ENCODE measurements around the gene DHRSX. TPM values are rescaled to one million over a fixed set of nuclear protein-coding genes. Genes with fewer than 3 reads are reported as not detected.

The DHRSX gene
- total RNA-seq, 2 experiments from 2014 or later = 13.8 to 17.7 TPM

GRCh38 chrX:2193273-2193592, 307.5 kb downstream of the DHRSX start:
- Mint-ChIP-seq H3K4me1 (no peaks in the 10 kb centered on the region), H3K36me3 (ENCODE audit: low read depth) (peaks cover 2% of the 10 kb centered on the region), H3K27me3 (no peaks in the 10 kb centered on the region), H3K4me3 (no peak overlapping the region), H3K9me3 (ENCODE audit: low read depth) (peaks cover 35% of the 10 kb centered on the region), H3K27ac (no peak overlapping the region)
- intact Hi-C loops (cut with DNase I, micrococcal nuclease) = no loop called here
- DNase-seq (no peak), ATAC-seq (no peak)
- POLR2A ChIA-PET = no interaction called here
- CTCF ChIA-PET = no interaction called here

GRCh38 chrX:2192584-2193272, 308.0 kb downstream of the DHRSX start:
- ATAC-seq (no peak), DNase-seq (no peak)
- Mint-ChIP-seq H3K27me3 (no peaks in the 10 kb centered on the region), H3K4me3 (no peak overlapping the region), H3K36me3 (ENCODE audit: low read depth) (peaks cover 7% of the 10 kb centered on the region), H3K27ac (no peak overlapping the region), H3K4me1 (no peaks in the 10 kb centered on the region), H3K9me3 (ENCODE audit: low read depth) (peaks cover 33% of the 10 kb centered on the region)
- ChIA-PET CTCF (no interaction called here), POLR2A (no interaction called here)
- intact Hi-C loops (cut with DNase I, micrococcal nuclease) = no loop called here

DNA sequence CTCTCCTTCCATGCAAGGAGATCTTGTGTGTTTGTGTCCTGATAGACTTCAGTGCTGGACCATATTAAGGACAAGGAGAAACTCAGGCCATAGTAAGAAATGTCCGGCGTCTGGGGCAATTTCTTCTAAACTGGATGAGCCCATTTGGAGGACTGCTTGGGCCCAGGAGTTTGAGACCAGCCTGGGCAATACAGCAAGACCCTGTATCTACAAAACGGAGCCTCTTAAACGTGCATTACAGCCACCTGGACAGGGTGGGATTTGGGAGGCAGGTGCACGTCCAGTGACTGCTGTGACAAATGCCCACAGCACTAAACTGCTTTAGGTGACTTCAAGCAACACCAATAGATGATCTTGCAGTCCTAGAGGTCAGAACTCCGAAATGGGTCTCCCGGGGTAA, 311.9 kb downstream of the DHRSX start:
- peaks cover 23% of the 10 kb centered on the region for H3K9me3 Mint-ChIP-seq (ENCODE audit: low read depth)
- DNase-seq (no peak), ATAC-seq (no peak)
- H3K27me3 Mint-ChIP-seq = no peaks in the 10 kb centered on the region
- H3K4me3 Mint-ChIP-seq = no peak overlapping the region
- ChIA-PET POLR2A (no interaction called here), CTCF (no interaction called here)
- intact Hi-C loops (cut with DNase I, micrococcal nuclease) = no loop called here
- H3K4me1 Mint-ChIP-seq = no peaks in the 10 kb centered on the region
- H3K36me3 Mint-ChIP-seq (ENCODE audit: low read depth) = peaks cover 9% of the 10 kb centered on the region
- H3K27ac Mint-ChIP-seq = no peak overlapping the region

- Mint-ChIP-seq H3K4me1 (no peaks in the 10 kb centered on the region), H3K27me3 (no peaks in the 10 kb centered on the region), H3K9me3 (ENCODE audit: low read depth) (peaks cover 21% of the 10 kb centered on the region), H3K27ac (no peak overlapping the region), H3K4me3 (no peak overlapping the region), H3K36me3 (ENCODE audit: low read depth) (peaks cover 9% of the 10 kb centered on the region)
- ChIA-PET CTCF (no interaction called here), POLR2A (no interaction called here)
- intact Hi-C loops (cut with DNase I, micrococcal nuclease) = no loop called here
- ATAC-seq = no peak
- no peak for DNase-seq
These were observed 312.4 kb downstream of the DHRSX start for GRCh38 chrX:2188330-2188792.

- POLR2A ChIA-PET = no interaction called here
- no peak overlapping the region for H3K4me3 Mint-ChIP-seq
These were observed 313.2 kb downstream of the DHRSX start for GRCh38 chrX:2187352-2188115.

DNA sequence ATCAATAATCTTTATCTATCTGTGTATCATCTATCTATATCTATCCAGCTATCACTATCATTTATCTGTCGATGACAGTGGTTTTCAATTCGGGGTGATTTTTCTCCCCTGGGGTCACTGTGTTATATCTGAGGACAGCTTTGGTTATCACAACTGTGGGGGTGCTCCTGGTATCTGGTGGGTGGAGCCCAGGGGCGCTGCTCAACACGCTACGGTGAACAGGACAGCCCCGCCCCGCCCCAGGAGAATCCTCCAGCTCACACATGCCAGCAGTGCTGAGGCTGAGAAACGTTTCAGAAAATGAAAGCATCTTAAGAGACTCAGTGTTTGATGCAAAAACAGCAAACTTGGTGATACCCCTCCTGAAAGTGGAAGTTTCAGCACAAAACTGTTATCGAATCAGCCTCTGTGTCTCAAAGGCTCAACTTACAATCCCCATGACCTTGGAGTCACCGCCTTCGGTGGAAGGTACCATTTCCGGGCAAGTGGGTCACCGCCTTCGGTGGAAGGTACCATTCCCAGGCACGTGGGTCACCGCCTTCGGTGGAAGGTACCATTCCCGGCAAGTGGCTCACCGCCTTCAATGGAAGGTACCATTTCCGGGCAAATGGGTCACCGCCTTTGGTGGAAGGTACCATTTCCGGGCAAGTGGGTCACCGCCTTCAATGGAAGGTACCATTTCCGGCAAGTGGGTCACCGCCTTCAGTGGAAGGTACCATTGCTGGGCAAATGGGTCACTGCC, 315.3 kb downstream of the DHRSX start:
- H3K9me3 Mint-ChIP-seq (ENCODE audit: low read depth) = peaks cover 16% of the 10 kb centered on the region
- POLR2A ChIA-PET = no interaction called here
- CTCF ChIA-PET = no interaction called here
- intact Hi-C loops (cut with DNase I, micrococcal nuclease) = no loop called here
- H3K27ac Mint-ChIP-seq = no peak overlapping the region
- H3K4me1 Mint-ChIP-seq = no peaks in the 10 kb centered on the region
- peaks cover 9% of the 10 kb centered on the region for H3K36me3 Mint-ChIP-seq (ENCODE audit: low read depth)
- DNase-seq = no peak
- ATAC-seq = no peak
- H3K4me3 Mint-ChIP-seq = no peak overlapping the region
- no peaks in the 10 kb centered on the region for H3K27me3 Mint-ChIP-seq

More at GRCh38 chrX:2187352-2188115, 313.2 kb downstream of the DHRSX start:
- ATAC-seq = no peak
- Mint-ChIP-seq H3K9me3 (ENCODE audit: low read depth) (peaks cover 19% of the 10 kb centered on the region), H3K27me3 (no peaks in the 10 kb centered on the region), H3K27ac (no peak overlapping the region), H3K4me1 (no peaks in the 10 kb centered on the region), H3K36me3 (ENCODE audit: low read depth) (peaks cover 9% of the 10 kb centered on the region)
- CTCF ChIA-PET = no interaction called here
- DNase-seq = no peak
- intact Hi-C loops (cut with DNase I, micrococcal nuclease) = no loop called here

GRCh38 chrX:2184089-2184488, 316.7 kb downstream of the DHRSX start:
- no peaks in the 10 kb centered on the region for H3K27me3 Mint-ChIP-seq
- CTCF ChIA-PET = no interaction called here
- DNase-seq (no peak), ATAC-seq (no peak)
- H3K27ac Mint-ChIP-seq = no peak overlapping the region
- POLR2A ChIA-PET = no interaction called here
- peaks cover 7% of the 10 kb centered on the region for H3K9me3 Mint-ChIP-seq (ENCODE audit: low read depth)
- intact Hi-C loops (cut with DNase I, micrococcal nuclease) = no loop called here
- peaks cover 9% of the 10 kb centered on the region for H3K36me3 Mint-ChIP-seq (ENCODE audit: low read depth)
- no peaks in the 10 kb centered on the region for H3K4me1 Mint-ChIP-seq
- no peak overlapping the region for H3K4me3 Mint-ChIP-seq

- H3K27me3 Mint-ChIP-seq = no peaks in the 10 kb centered on the region
- DNase-seq (no peak), ATAC-seq (no peak)
- POLR2A ChIA-PET = no interaction called here
- H3K27ac Mint-ChIP-seq = no peak overlapping the region
- H3K4me3 Mint-ChIP-seq = no peak overlapping the region
- intact Hi-C loops (cut with DNase I, micrococcal nuclease) = no loop called here
- CTCF ChIA-PET = no interaction called here
- H3K9me3 Mint-ChIP-seq (ENCODE audit: low read depth) = peaks cover 11% of the 10 kb centered on the region
- H3K36me3 Mint-ChIP-seq (ENCODE audit: low read depth) = peaks cover 7% of the 10 kb centered on the region
- no peaks in the 10 kb centered on the region for H3K4me1 Mint-ChIP-seq
These were observed 317.5 kb downstream of the DHRSX start for GRCh38 chrX:2183193-2183725.

- ChIA-PET CTCF (no interaction called here), POLR2A (no interaction called here)
- H3K27ac Mint-ChIP-seq = no peak overlapping the region
- peaks cover 19% of the 10 kb centered on the region for H3K9me3 Mint-ChIP-seq (ENCODE audit: low read depth)
- intact Hi-C loops (cut with DNase I, micrococcal nuclease) = no loop called here
- no peak overlapping the region for H3K4me3 Mint-ChIP-seq
- H3K36me3 Mint-ChIP-seq (ENCODE audit: low read depth) = peaks cover 7% of the 10 kb centered on the region
- no peaks in the 10 kb centered on the region for H3K27me3 Mint-ChIP-seq
- no peak for ATAC-seq
- no peaks in the 10 kb centered on the region for H3K4me1 Mint-ChIP-seq
- DNase-seq = no peak
These were observed 323.2 kb downstream of the DHRSX start for GRCh38 chrX:2177541-2177940.

DNA sequence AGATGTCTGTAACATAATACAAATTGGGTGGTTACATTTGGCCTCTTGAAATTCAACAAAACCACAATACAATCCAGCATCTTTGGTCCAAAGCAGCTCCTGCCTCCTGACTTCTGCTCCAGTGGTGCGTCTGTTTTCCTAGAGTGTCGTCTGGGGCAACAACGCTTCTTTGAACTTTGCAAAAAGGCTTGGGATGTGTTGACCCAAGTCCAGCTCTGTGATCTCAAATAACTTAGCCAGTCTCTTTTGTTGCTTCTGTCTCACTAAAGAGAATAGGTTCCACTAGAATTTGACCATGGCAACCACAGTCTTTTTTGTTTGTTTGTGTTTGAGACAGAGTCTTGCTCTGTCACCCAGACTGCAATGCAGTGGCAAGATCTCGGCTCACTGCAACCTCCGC, 324.0 kb downstream of the DHRSX start:
- Mint-ChIP-seq H3K4me3 (no peak overlapping the region), H3K27ac (no peak overlapping the region)
- CTCF ChIA-PET = no interaction called here

DNA sequence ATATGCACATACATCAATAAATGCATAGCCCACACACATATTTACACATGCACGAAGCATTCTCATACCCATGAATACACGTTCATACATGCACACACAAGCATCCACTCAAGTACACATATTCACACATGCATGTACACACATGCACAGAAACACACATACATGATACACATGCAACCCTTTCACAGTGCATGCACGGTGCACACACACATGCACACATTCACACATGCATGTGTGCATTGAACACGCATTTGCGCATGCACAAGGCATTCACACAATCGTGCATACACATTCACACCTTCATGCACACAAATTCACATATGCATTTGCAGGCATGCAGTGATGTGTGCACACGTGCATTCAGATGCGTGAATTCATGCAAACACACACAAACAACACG, 324.5 kb downstream of the DHRSX start:
- Mint-ChIP-seq H3K27me3 (no peaks in the 10 kb centered on the region), H3K9me3 (ENCODE audit: low read depth) (peaks cover 21% of the 10 kb centered on the region), H3K27ac (no peak overlapping the region), H3K4me3 (no peak overlapping the region), H3K4me1 (no peaks in the 10 kb centered on the region), H3K36me3 (ENCODE audit: low read depth) (peaks cover 7% of the 10 kb centered on the region)
- DNase-seq = no peak
- ChIA-PET POLR2A (no interaction called here), CTCF (no interaction called here)
- ATAC-seq = no peak
- intact Hi-C loops (cut with DNase I, micrococcal nuclease) = no loop called here

More for the DNA sequence above, 324.0 kb downstream of the DHRSX start:
- POLR2A ChIA-PET = no interaction called here
- intact Hi-C loops (cut with DNase I, micrococcal nuclease) = no loop called here
- Mint-ChIP-seq H3K4me1 (no peaks in the 10 kb centered on the region), H3K9me3 (ENCODE audit: low read depth) (peaks cover 19% of the 10 kb centered on the region), H3K27me3 (no peaks in the 10 kb centered on the region), H3K36me3 (ENCODE audit: low read depth) (peaks cover 7% of the 10 kb centered on the region)
- ATAC-seq (no peak), DNase-seq (no peak)

GRCh38 chrX:2172359-2172758, 328.4 kb downstream of the DHRSX start:
- no peak for DNase-seq
- H3K27me3 Mint-ChIP-seq = no peaks in the 10 kb centered on the region
- peaks cover 7% of the 10 kb centered on the region for H3K36me3 Mint-ChIP-seq (ENCODE audit: low read depth)
- H3K4me1 Mint-ChIP-seq = no peaks in the 10 kb centered on the region
- H3K4me3 Mint-ChIP-seq = no peak overlapping the region
- no peak for ATAC-seq
- CTCF ChIA-PET = no interaction called here
- intact Hi-C loops (cut with DNase I, micrococcal nuclease) = no loop called here
- H3K27ac Mint-ChIP-seq = no peak overlapping the region
- peaks cover 26% of the 10 kb centered on the region for H3K9me3 Mint-ChIP-seq (ENCODE audit: low read depth)
- POLR2A ChIA-PET = no interaction called here
